ENCODE measurements around the gene SMARCD3. TPM values are rescaled to one million over a fixed set of nuclear protein-coding genes. Genes with fewer than 3 reads are reported as not detected.

The SMARCD3 gene
- total and polyA plus RNA-seq, 2 donors (not counting 1 experiment from before 2014, with no cell fraction given): 23.8 to 30.7 TPM

DNA sequence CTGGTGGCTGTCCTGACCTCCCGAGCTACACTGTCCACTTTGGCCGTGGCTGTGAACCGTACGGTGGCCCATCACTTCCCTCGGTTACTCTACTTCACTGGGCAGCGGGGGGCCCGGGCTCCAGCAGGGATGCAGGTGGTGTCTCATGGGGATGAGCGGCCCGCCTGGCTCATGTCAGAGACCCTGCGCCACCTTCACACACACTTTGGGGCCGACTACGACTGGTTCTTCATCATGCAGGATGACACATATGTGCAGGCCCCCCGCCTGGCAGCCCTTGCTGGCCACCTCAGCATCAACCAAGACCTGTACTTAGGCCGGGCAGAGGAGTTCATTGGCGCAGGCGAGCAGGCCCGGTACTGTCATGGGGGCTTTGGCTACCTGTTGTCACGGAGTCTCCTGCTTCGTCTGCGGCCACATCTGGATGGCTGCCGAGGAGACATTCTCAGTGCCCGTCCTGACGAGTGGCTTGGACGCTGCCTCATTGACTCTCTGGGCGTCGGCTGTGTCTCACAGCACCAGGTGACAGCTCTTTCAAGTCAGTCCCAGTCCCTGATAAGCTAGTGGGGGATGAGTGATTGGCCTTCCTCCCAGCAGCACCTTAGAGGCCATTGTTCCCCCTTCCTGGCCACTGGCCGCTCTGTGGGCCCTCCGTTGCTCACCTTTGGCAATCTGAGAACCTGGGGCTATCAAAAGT lies 13.3 kb downstream of the SMARCD3 start:
- H3K36me3 ChIP-seq (ENCODE audit: control insufficient read depth, insufficient read depth, low read length): peaks cover 27% of the 10 kb centered on the region
- no peak overlapping the region for H2AFZ ChIP-seq (ENCODE audit: low read length)
- no peak overlapping the region for H3K9ac ChIP-seq (ENCODE audit: insufficient read depth, low read length)
- peaks cover 4% of the 10 kb centered on the region for H3K4me1 ChIP-seq (ENCODE audit: control insufficient read depth, extremely low read depth, insufficient read depth, low read length)
- H4K20me1 ChIP-seq (ENCODE audit: control insufficient read depth, extremely low read depth, insufficient read depth, low read length): no peaks in the 10 kb centered on the region
- no peaks in the 10 kb centered on the region for H3K27me3 ChIP-seq (ENCODE audit: control insufficient read depth, insufficient read depth, low read length)
- TF ChIP-seq EZH2 (IDR thresholded peaks at IDR 0.05; ENCODE audit: low read length, missing control alignments): no peak
- TF ChIP-seq, protein P1, sequence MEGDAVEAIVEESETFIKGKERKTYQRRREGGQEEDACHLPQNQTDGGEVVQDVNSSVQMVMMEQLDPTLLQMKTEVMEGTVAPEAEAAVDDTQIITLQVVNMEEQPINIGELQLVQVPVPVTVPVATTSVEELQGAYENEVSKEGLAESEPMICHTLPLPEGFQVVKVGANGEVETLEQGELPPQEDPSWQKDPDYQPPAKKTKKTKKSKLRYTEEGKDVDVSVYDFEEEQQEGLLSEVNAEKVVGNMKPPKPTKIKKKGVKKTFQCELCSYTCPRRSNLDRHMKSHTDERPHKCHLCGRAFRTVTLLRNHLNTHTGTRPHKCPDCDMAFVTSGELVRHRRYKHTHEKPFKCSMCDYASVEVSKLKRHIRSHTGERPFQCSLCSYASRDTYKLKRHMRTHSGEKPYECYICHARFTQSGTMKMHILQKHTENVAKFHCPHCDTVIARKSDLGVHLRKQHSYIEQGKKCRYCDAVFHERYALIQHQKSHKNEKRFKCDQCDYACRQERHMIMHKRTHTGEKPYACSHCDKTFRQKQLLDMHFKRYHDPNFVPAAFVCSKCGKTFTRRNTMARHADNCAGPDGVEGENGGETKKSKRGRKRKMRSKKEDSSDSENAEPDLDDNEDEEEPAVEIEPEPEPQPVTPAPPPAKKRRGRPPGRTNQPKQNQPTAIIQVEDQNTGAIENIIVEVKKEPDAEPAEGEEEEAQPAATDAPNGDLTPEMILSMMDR (conservative IDR thresholded peaks at IDR 0.05 in 1 of 2, IDR thresholded peaks at IDR 0.05 in 1 of 2; ENCODE audit: low read depth in 1 of 2, low read length in 2 of 2): no peak
- H3K4me2 ChIP-seq (ENCODE audit: extremely low read depth, insufficient read depth, low read length): peak overlapping the region; percentile 4
- no peak for DNase-seq (ENCODE audit: low read depth in 2 of 2)
- H3K9me3 ChIP-seq (ENCODE audit: control insufficient read depth, insufficient read depth, low read depth, low read length): no peaks in the 10 kb centered on the region
- H3K27ac ChIP-seq (ENCODE audit: insufficient read depth, low read length): no peak overlapping the region
- peaks cover 62% of the 10 kb centered on the region for H3K79me2 ChIP-seq (ENCODE audit: control insufficient read depth, insufficient read depth, low read length)
- H3K4me3 ChIP-seq (replicated peaks in 1 of 4; ENCODE audit: control extremely low read depth in 1 of 4, insufficient read depth in 1 of 4, low read depth in 3 of 4, low read length in 4 of 4): no peak overlapping the region

DNA sequence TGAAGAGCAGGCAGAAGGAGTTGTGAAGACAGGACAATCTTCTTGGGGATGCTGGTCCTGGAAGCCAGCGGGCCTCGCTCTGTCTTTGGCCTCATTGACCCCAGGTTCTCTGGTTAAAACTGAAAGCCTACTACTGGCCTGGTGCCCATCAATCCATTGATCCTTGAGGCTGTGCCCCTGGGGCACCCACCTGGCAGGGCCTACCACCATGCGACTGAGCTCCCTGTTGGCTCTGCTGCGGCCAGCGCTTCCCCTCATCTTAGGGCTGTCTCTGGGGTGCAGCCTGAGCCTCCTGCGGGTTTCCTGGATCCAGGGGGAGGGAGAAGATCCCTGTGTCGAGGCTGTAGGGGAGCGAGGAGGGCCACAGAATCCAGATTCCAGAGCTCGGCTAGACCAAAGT lies 14.7 kb downstream of the SMARCD3 start:
- peak overlapping the region; percentile 97 for H3K9ac ChIP-seq (ENCODE audit: insufficient read depth, low read length)
- peak overlapping the region; percentile 79 to 98 (median 91) for H3K4me3 ChIP-seq (replicated peaks in 1 of 4; ENCODE audit: control extremely low read depth in 1 of 4, insufficient read depth in 1 of 4, low read depth in 3 of 4, low read length in 4 of 4)
- H3K9me3 ChIP-seq (ENCODE audit: control insufficient read depth, insufficient read depth, low read depth, low read length): no peaks in the 10 kb centered on the region
- H3K79me2 ChIP-seq (ENCODE audit: control insufficient read depth, insufficient read depth, low read length): peaks cover 56% of the 10 kb centered on the region
- no peaks in the 10 kb centered on the region for H3K27me3 ChIP-seq (ENCODE audit: control insufficient read depth, insufficient read depth, low read length)
- H4K20me1 ChIP-seq (ENCODE audit: control insufficient read depth, extremely low read depth, insufficient read depth, low read length): no peaks in the 10 kb centered on the region
- H2AFZ ChIP-seq (ENCODE audit: low read length): no peak overlapping the region
- TF ChIP-seq, protein P1 (conservative IDR thresholded peaks at IDR 0.05 in 1 of 2, IDR thresholded peaks at IDR 0.05 in 1 of 2; ENCODE audit: low read depth in 1 of 2, low read length in 2 of 2): no peak
- no peak for TF ChIP-seq EZH2 (IDR thresholded peaks at IDR 0.05; ENCODE audit: low read length, missing control alignments)
- peak overlapping the region; percentile 90 for H3K27ac ChIP-seq (ENCODE audit: insufficient read depth, low read length)
- peaks cover 19% of the 10 kb centered on the region for H3K36me3 ChIP-seq (ENCODE audit: control insufficient read depth, insufficient read depth, low read length)
- peak overlapping the region; percentile 98 for H3K4me2 ChIP-seq (ENCODE audit: extremely low read depth, insufficient read depth, low read length)
- peaks cover 4% of the 10 kb centered on the region for H3K4me1 ChIP-seq (ENCODE audit: control insufficient read depth, extremely low read depth, insufficient read depth, low read length)
- no peak for DNase-seq (ENCODE audit: low read depth in 2 of 2)

DNA sequence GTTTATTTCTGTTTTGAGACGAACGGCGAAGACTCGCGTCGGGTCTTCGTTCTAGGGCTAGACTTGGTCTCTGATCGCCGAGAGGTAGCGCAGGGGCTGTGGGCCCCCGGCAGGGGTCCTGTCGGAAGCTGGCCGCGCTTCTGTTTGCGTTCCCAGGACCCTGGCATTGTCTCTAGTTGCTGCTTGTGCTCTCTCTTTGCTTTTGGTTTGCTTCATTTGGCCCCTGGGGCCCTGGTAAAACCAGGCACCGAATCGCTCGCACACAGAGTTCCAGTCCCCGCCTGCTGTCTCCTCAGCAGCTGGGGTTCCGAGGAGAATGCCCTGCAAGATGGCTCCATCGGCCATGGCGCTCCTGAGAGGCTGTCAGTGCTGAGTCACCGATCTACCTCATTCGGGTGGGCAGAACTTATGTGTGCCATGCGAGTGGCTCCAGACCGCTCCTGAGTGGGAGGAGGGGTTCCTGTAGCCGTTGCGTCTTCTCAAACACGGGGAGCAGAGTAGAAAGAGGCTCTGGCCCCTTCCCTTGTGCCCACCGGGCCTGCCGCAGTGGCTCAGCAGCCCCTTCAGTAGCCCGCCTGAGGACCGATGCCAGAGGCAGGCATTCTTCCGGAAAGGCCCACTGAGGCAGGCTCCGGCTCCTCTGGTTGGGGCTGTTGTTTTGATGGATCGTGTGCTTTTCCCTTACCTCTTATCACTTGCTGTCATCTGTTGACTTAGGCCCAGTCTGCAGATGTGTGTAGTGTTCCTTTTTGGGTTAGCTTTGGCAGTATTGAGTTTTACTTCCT lies 15.4 kb downstream of the SMARCD3 start:
- no peaks in the 10 kb centered on the region for H3K9me3 ChIP-seq (ENCODE audit: control insufficient read depth, insufficient read depth, low read depth, low read length)
- H2AFZ ChIP-seq (ENCODE audit: low read length): no peak overlapping the region
- H3K9ac ChIP-seq (ENCODE audit: insufficient read depth, low read length): peak overlapping the region; percentile 97
- peak; percentile 64 to 88 for DNase-seq (ENCODE audit: low read depth in 2 of 2)
- H4K20me1 ChIP-seq (ENCODE audit: control insufficient read depth, extremely low read depth, insufficient read depth, low read length): no peaks in the 10 kb centered on the region
- H3K36me3 ChIP-seq (ENCODE audit: control insufficient read depth, insufficient read depth, low read length): peaks cover 15% of the 10 kb centered on the region
- H3K79me2 ChIP-seq (ENCODE audit: control insufficient read depth, insufficient read depth, low read length): peaks cover 56% of the 10 kb centered on the region
- no peak for TF ChIP-seq EZH2 (IDR thresholded peaks at IDR 0.05; ENCODE audit: low read length, missing control alignments)
- TF ChIP-seq, protein P1 (conservative IDR thresholded peaks at IDR 0.05 in 1 of 2, IDR thresholded peaks at IDR 0.05 in 1 of 2; ENCODE audit: low read depth in 1 of 2, low read length in 2 of 2): no peak
- peak overlapping the region; percentile 90 for H3K27ac ChIP-seq (ENCODE audit: insufficient read depth, low read length)
- H3K4me2 ChIP-seq (ENCODE audit: extremely low read depth, insufficient read depth, low read length): peak overlapping the region; percentile 98
- H3K4me1 ChIP-seq (ENCODE audit: control insufficient read depth, extremely low read depth, insufficient read depth, low read length): peaks cover 4% of the 10 kb centered on the region
- no peaks in the 10 kb centered on the region for H3K27me3 ChIP-seq (ENCODE audit: control insufficient read depth, insufficient read depth, low read length)
- H3K4me3 ChIP-seq (replicated peaks in 1 of 4; ENCODE audit: control extremely low read depth in 1 of 4, insufficient read depth in 1 of 4, low read depth in 3 of 4, low read length in 4 of 4): peak overlapping the region; percentile 79 to 98 (median 91)
